GM12872 (cell line): Measurements from ENCODE around the gene ACVR1.

Experiments used
- CTCF ChIP-seq: IDR thresholded peaks from 3 replicates; pipeline ENCODE4 v1.5.1; 2011; ENCODE audit warnings: low read depth, mild to moderate bottlenecking, low read length, moderate library complexity; ENCODE audit not compliant: insufficient read depth

Gene ACVR1

GRCh38 chr2:157743051-157743450, 133.1 kb downstream of the ACVR1 start:
- TF ChIP-seq CTCF: no peak

GRCh38 chr2:157741819-157742484, 134.2 kb downstream of the ACVR1 start:
- TF ChIP-seq CTCF: no peak

- no peak for TF ChIP-seq CTCF
Measured at GRCh38 chr2:157737656-157738055, 138.5 kb downstream of the ACVR1 start.

GRCh38 chr2:157735532-157735931, 140.6 kb downstream of the ACVR1 start:
- TF ChIP-seq CTCF: no peak

GRCh38 chr2:157733263-157733662, 142.9 kb downstream of the ACVR1 start:
- no peak for TF ChIP-seq CTCF

- TF ChIP-seq CTCF: no peak
Measured at GRCh38 chr2:157732596-157732995, 143.5 kb downstream of the ACVR1 start.

GRCh38 chr2:157727693-157728092, 148.4 kb downstream of the ACVR1 start:
- TF ChIP-seq CTCF: no peak

- no peak for TF ChIP-seq CTCF
Measured at GRCh38 chr2:157726946-157727345, 149.2 kb downstream of the ACVR1 start.
